Activated naive CD8-positive, alpha-beta T cell treated with anti-CD3 and anti-CD28 coated beads, Interleukin-2, amount 50 U/mL, for 24 hours (primary cell): Measurements from ENCODE around the gene UBL7.

Experiments used
- ATAC-seq: fragments of 150-1000 bp; cut with Tn5 transposase; one replicate; pipeline ENCODE4 v1.10.0; 2021
- DNase-seq: peaks from one replicate; pipeline ENCODE4 v3.0.0; 2021
- H3K27ac Mint-ChIP-seq: one replicate; pipeline ENCODE4 v1.8.0; 2021; ENCODE audit warnings: mild to moderate bottlenecking, mixed read lengths
- H3K27me3 Mint-ChIP-seq: one replicate; pipeline ENCODE4 v1.8.0; 2021; ENCODE audit warnings: mixed read lengths
- H3K36me3 Mint-ChIP-seq: one replicate; pipeline ENCODE4 v1.8.0; 2021; ENCODE audit warnings: low read depth, mixed read lengths
- H3K4me1 Mint-ChIP-seq: one replicate; pipeline ENCODE4 v1.8.0; 2021; ENCODE audit warnings: mixed read lengths
- H3K4me3 Mint-ChIP-seq: one replicate; pipeline ENCODE4 v1.8.0; 2021; ENCODE audit warnings: mild to moderate bottlenecking, moderate library complexity, mixed read lengths
- H3K9me3 Mint-ChIP-seq: one replicate; pipeline ENCODE4 v1.8.0; 2021; ENCODE audit warnings: mixed read lengths

The UBL7 gene

DNA sequence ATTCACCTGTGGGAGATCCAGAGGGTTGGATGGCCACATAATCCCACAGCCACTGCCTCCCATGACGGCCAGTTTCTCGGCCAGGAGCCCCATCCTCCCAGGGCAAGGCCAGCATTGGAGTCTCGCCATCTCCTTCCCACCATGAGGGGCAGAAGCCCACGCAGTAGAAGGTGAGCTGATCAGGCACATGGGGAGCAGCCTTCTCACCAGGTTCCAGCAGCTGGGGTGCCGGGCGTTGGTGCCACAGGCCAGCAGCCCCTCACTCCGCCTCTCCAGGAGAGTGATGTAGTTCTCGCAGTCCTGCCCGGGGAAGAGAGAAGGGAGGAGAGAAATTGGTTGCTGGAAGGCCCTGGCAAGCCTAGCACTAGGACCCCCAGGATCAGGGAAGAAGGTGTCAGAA lies 43.3 kb downstream of the UBL7 start:
- H3K4me1 Mint-ChIP-seq: peaks cover 67% of the 10 kb centered on the region
- peak overlapping the region; percentile 46 for H3K27ac Mint-ChIP-seq
- no peaks in the 10 kb centered on the region for H3K27me3 Mint-ChIP-seq
- no peaks in the 10 kb centered on the region for H3K9me3 Mint-ChIP-seq
- no peak overlapping the region for H3K4me3 Mint-ChIP-seq
- H3K36me3 Mint-ChIP-seq: peaks cover 64% of the 10 kb centered on the region
- DNase-seq (no peak), ATAC-seq (no peak)

GRCh38 chr15:74417225-74417624 lies 43.7 kb downstream of the UBL7 start:
- no peak for ATAC-seq
- Mint-ChIP-seq H3K9me3 (no peaks in the 10 kb centered on the region), H3K4me3 (no peak overlapping the region), H3K27me3 (no peaks in the 10 kb centered on the region), H3K4me1 (peaks cover 63% of the 10 kb centered on the region), H3K27ac (peak overlapping the region; percentile 46), H3K36me3 (peaks cover 66% of the 10 kb centered on the region)
- no peak for DNase-seq

GRCh38 chr15:74415966-74416916 lies 44.7 kb downstream of the UBL7 start:
- Mint-ChIP-seq H3K36me3 (peaks cover 70% of the 10 kb centered on the region), H3K9me3 (no peaks in the 10 kb centered on the region), H3K4me3 (no peak overlapping the region), H3K4me1 (peaks cover 54% of the 10 kb centered on the region), H3K27me3 (no peaks in the 10 kb centered on the region), H3K27ac (peak overlapping the region; percentile 75)
- DNase-seq (no peak), ATAC-seq (peak; percentile 6)

GRCh38 chr15:74414603-74415338 lies 46.2 kb downstream of the UBL7 start:
- DNase-seq (no peak), ATAC-seq (no peak)
- peaks cover 73% of the 10 kb centered on the region for H3K36me3 Mint-ChIP-seq
- peak overlapping the region; percentile 79 for H3K27ac Mint-ChIP-seq
- no peaks in the 10 kb centered on the region for H3K9me3 Mint-ChIP-seq
- no peaks in the 10 kb centered on the region for H3K27me3 Mint-ChIP-seq
- H3K4me3 Mint-ChIP-seq: no peak overlapping the region
- peaks cover 42% of the 10 kb centered on the region for H3K4me1 Mint-ChIP-seq

GRCh38 chr15:74414081-74414580 lies 46.8 kb downstream of the UBL7 start:
- Mint-ChIP-seq H3K9me3 (no peaks in the 10 kb centered on the region), H3K4me3 (no peak overlapping the region), H3K27me3 (no peaks in the 10 kb centered on the region), H3K27ac (peak overlapping the region; percentile 79), H3K36me3 (peaks cover 69% of the 10 kb centered on the region), H3K4me1 (peaks cover 37% of the 10 kb centered on the region)
- ATAC-seq (no peak), DNase-seq (no peak)

DNA sequence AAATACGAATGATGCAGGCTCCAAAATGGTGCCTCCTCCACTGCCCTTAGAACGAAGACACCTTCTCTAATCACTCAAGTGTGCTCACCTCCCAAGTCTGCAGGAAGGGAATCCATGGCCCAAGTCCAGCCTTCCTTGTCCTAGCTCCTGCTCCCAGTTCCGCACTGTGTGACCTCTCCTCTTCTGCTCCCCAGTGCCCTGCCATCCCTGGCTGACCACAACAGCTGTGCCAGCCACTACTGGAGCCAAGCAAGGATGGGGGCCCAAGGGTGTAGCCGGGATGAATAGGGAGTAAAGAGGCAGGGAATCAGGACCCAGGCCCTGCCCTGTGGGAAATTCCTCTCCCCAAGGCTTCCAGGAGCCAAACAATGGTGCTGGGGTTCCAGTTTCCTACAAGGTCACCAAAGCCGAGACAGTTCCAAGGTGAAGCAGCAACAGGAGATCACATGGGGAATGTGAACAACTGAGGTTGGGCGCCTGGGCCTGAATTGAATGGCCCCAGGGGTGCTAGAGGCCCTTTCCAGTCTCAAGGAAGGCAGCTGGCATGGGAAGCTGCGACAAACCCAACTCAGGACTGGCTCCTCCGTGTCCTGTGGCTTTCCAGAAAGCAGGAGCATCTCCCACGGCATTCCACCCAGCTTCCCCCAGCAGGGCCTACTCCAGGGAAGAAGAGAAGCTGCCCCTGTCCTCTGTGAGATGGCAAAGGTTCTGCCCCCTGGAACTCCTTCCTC lies 47.4 kb downstream of the UBL7 start:
- H3K9me3 Mint-ChIP-seq: no peaks in the 10 kb centered on the region
- peaks cover 68% of the 10 kb centered on the region for H3K36me3 Mint-ChIP-seq
- no peaks in the 10 kb centered on the region for H3K27me3 Mint-ChIP-seq
- H3K4me1 Mint-ChIP-seq: peaks cover 36% of the 10 kb centered on the region
- peak overlapping the region; percentile 79 for H3K27ac Mint-ChIP-seq
- DNase-seq: no peak
- ATAC-seq: no peak
- H3K4me3 Mint-ChIP-seq: no peak overlapping the region

- H3K4me1 Mint-ChIP-seq: peaks cover 36% of the 10 kb centered on the region
- DNase-seq: no peak
- H3K27ac Mint-ChIP-seq: peak overlapping the region; percentile 42
- H3K27me3 Mint-ChIP-seq: no peaks in the 10 kb centered on the region
- H3K4me3 Mint-ChIP-seq: no peak overlapping the region
- no peaks in the 10 kb centered on the region for H3K9me3 Mint-ChIP-seq
- peaks cover 60% of the 10 kb centered on the region for H3K36me3 Mint-ChIP-seq
- no peak for ATAC-seq
These were observed 48.8 kb downstream of the UBL7 start for GRCh38 chr15:74412159-74412558.

DNA sequence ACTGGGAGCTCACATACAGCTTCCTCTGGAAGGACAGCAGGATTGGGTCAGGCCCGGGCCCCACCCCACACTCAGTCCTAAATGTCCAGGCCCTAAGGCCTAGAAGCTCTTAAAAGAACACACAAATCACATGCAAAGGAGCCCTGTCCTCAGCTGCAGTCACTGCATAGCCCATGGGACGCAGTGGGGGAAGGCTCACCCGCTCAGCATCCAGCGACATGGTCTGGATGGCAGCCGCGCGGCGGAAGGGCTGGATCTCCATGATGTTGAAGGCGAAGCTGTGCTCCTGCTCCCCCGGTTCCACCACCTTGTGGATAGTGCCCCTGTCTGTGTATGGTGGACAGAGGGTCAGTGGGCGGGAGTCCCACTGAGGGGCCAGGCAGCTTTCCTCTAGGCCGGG lies 49.3 kb downstream of the UBL7 start:
- no peak overlapping the region for H3K4me3 Mint-ChIP-seq
- H3K36me3 Mint-ChIP-seq: peaks cover 56% of the 10 kb centered on the region
- peak overlapping the region; percentile 42 for H3K27ac Mint-ChIP-seq
- H3K9me3 Mint-ChIP-seq: no peaks in the 10 kb centered on the region
- ATAC-seq (no peak), DNase-seq (no peak)
- no peaks in the 10 kb centered on the region for H3K27me3 Mint-ChIP-seq
- peaks cover 40% of the 10 kb centered on the region for H3K4me1 Mint-ChIP-seq

GRCh38 chr15:74410502-74410901 lies 50.5 kb downstream of the UBL7 start:
- Mint-ChIP-seq H3K9me3 (no peaks in the 10 kb centered on the region), H3K27ac (no peak overlapping the region), H3K36me3 (peaks cover 48% of the 10 kb centered on the region), H3K4me3 (no peak overlapping the region), H3K4me1 (peaks cover 44% of the 10 kb centered on the region), H3K27me3 (no peaks in the 10 kb centered on the region)
- ATAC-seq (no peak), DNase-seq (no peak)

GRCh38 chr15:74409225-74409624 lies 51.7 kb downstream of the UBL7 start:
- Mint-ChIP-seq H3K9me3 (no peaks in the 10 kb centered on the region), H3K4me3 (no peak overlapping the region), H3K36me3 (peaks cover 44% of the 10 kb centered on the region)

GRCh38 chr15:74408815-74409214 lies 52.1 kb downstream of the UBL7 start:
- peaks cover 42% of the 10 kb centered on the region for H3K36me3 Mint-ChIP-seq
- peaks cover 49% of the 10 kb centered on the region for H3K4me1 Mint-ChIP-seq
- no peaks in the 10 kb centered on the region for H3K27me3 Mint-ChIP-seq
- H3K4me3 Mint-ChIP-seq: peak overlapping the region; percentile 27
- no peak for DNase-seq
- ATAC-seq: no peak
- H3K9me3 Mint-ChIP-seq: no peaks in the 10 kb centered on the region
- peak overlapping the region; percentile 77 for H3K27ac Mint-ChIP-seq

More at GRCh38 chr15:74409225-74409624, 51.7 kb downstream of the UBL7 start:
- ATAC-seq: no peak
- Mint-ChIP-seq H3K27ac (no peak overlapping the region), H3K27me3 (no peaks in the 10 kb centered on the region), H3K4me1 (peaks cover 48% of the 10 kb centered on the region)
- no peak for DNase-seq

DNA sequence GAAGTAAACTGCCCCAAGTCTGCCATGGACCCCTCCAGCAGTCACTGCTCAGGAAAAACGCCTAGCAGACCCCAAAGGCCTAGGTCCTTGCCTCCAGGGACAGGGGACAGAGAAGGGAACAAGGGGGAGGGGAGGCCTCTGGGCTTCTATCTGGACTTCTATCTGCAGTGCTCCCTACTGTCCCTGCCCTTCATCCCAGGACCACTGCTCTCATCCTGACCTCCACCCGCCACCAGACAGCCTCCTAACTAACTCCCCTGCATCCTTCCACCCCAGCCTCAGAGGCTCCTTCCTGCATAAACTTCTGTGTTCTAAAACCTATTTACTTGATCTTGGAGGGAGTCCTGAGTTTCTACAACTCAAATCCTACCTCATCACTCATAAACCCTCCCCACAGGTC lies 52.6 kb downstream of the UBL7 start:
- ATAC-seq (peak; percentile 11), DNase-seq (no peak)
- Mint-ChIP-seq H3K4me1 (peaks cover 53% of the 10 kb centered on the region), H3K27ac (peak overlapping the region; percentile 77), H3K4me3 (peak overlapping the region; percentile 27), H3K36me3 (peaks cover 39% of the 10 kb centered on the region), H3K27me3 (no peaks in the 10 kb centered on the region), H3K9me3 (no peaks in the 10 kb centered on the region)

GRCh38 chr15:74406992-74407705 lies 53.8 kb downstream of the UBL7 start:
- Mint-ChIP-seq H3K4me3 (no peak overlapping the region), H3K27ac (peak overlapping the region; percentile 77), H3K27me3 (no peaks in the 10 kb centered on the region), H3K4me1 (peaks cover 60% of the 10 kb centered on the region), H3K36me3 (peaks cover 31% of the 10 kb centered on the region), H3K9me3 (no peaks in the 10 kb centered on the region)
- peak; percentile 23 for DNase-seq
- no peak for ATAC-seq

- Mint-ChIP-seq H3K4me3 (no peak overlapping the region), H3K27me3 (no peaks in the 10 kb centered on the region), H3K4me1 (peaks cover 67% of the 10 kb centered on the region), H3K36me3 (peaks cover 27% of the 10 kb centered on the region), H3K27ac (peak overlapping the region; percentile 77), H3K9me3 (no peaks in the 10 kb centered on the region)
- DNase-seq: no peak
- ATAC-seq: no peak
These were observed 54.4 kb downstream of the UBL7 start for GRCh38 chr15:74406517-74406916.
